Loucy (cell line): ENCODE measurements around the gene IDS.
A peak's percentile ranks its signal among the peaks of the same experiment; 100 is the strongest.
"Not testable (repeated sequence)": the region's sequence is repeated elsewhere in the genome, so short reads cannot be mapped to it uniquely, and the experiment has no call there.

Experiments used
- H2AFZ ChIP-seq: fragments of 200-600 bp; sonication (generic); 2 replicates; pipeline ENCODE4 v1.6.0; 2016; ENCODE audit warnings: antibody characterized with exemption, mild to moderate bottlenecking, low read length, moderate library complexity
- H3F3A ChIP-seq: fragments of 200-600 bp; 2 replicates; pipeline ENCODE4 v1.6.0; 2016; ENCODE audit warnings: antibody characterized with exemption, low read depth, mild to moderate bottlenecking
- H3K27me3 ChIP-seq: fragments of 200-600 bp; sonication (generic); 2 replicates; pipeline ENCODE4 v1.6.1; 2014; ENCODE audit warnings: low read length, mild to moderate bottlenecking; ENCODE audit not compliant: insufficient read depth, poor library complexity, severe bottlenecking
- H3K36me3 ChIP-seq: fragments of 200-600 bp; sonication (generic); 2 replicates; pipeline ENCODE4 v1.6.1; 2016; ENCODE audit warnings: low read length; ENCODE audit not compliant: insufficient read depth
- H3K4me1 ChIP-seq: fragments of 200-600 bp; sonication (generic); 2 replicates; pipeline ENCODE4 v1.5.1; 2014; ENCODE audit warnings: low read length, mild to moderate bottlenecking; ENCODE audit not compliant: insufficient read depth, poor library complexity, severe bottlenecking
- H3K4me2 ChIP-seq: fragments of 200-600 bp; sonication (generic); 2 replicates; pipeline ENCODE4 v1.6.0; 2014; ENCODE audit warnings: antibody characterized with exemption, low read length, low read depth, mild to moderate bottlenecking; ENCODE audit not compliant: poor library complexity, severe bottlenecking
- H3K4me3 ChIP-seq: fragments of 200-600 bp; sonication (generic); 2 replicates; pipeline ENCODE4 v1.5.1; 2014; ENCODE audit warnings: low read length, mild to moderate bottlenecking, mixed read lengths; ENCODE audit not compliant: poor library complexity, severe bottlenecking
- H3K79me2 ChIP-seq: fragments of 200-600 bp; sonication (generic); 2 replicates; pipeline ENCODE4 v1.6.1; 2014; ENCODE audit warnings: low read length; ENCODE audit not compliant: insufficient read depth
- H3K9ac ChIP-seq: fragments of 200-600 bp; sonication (generic); 2 replicates; pipeline ENCODE4 v1.6.0; 2014; ENCODE audit warnings: mild to moderate bottlenecking, low read depth, low read length, moderate library complexity; ENCODE audit not compliant: poor library complexity, severe bottlenecking
- H3K9me2 ChIP-seq: fragments of 200-600 bp; sonication (generic); replicated peaks from 2 replicates; pipeline ENCODE4 v1.6.1; 2016; ENCODE audit warnings: low read depth, low read length, mixed read lengths
- H3K9me3 ChIP-seq: fragments of 200-600 bp; sonication (generic); 2 replicates; pipeline ENCODE4 v1.6.1; 2014; ENCODE audit warnings: mild to moderate bottlenecking, antibody characterized with exemption, low read length, low read depth; ENCODE audit not compliant: insufficient read depth
- H4K20me1 ChIP-seq: fragments of 200-600 bp; sonication (generic); 2 replicates; pipeline ENCODE4 v1.6.0; 2014; ENCODE audit warnings: antibody characterized with exemption, low read length, mild to moderate bottlenecking; ENCODE audit not compliant: insufficient read depth, poor library complexity, severe bottlenecking
- EZH2phosphoT487 ChIP-seq: fragments of 200-600 bp; IDR thresholded peaks from 2 replicates; pipeline ENCODE4 v1.6.1; 2018; ENCODE audit warnings: antibody characterized with exemption, mild to moderate bottlenecking, moderate library complexity, borderline replicate concordance
- TF ChIP-seq, protein P1 (sequence below): fragments of 200-600 bp; sonication (generic); conservative IDR thresholded peaks from 2 replicates; pipeline ENCODE4 v1.5.1; 2014; ENCODE audit warnings: mild to moderate bottlenecking, antibody characterized with exemption, low read length

IDS gene

DNA sequence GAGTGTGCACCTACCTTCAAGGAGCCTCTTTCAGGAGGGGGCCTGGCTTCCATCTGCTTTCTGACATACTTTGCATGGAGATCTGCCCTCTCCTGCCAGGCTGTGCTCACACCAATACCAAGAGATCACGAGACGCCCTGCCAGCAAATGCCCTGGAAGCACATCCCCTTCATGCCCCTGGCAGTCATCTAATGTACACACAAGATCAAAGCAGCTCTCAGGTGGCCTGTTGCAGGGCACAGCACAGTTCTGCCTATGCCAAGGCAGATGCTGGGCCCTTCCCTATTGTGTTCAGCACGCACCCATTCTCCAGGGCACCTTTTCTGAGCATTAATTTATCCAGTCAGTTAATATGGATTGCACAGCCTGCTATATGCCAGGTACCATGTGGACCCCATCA lies 27.8 kb upstream of the IDS start:
- not testable (repeated sequence) for H3K79me2 ChIP-seq, H3K9me2 ChIP-seq, H3K4me1 ChIP-seq, H3K4me3 ChIP-seq, H3K9me3 ChIP-seq, H3K27me3 ChIP-seq, H4K20me1 ChIP-seq, H3K4me2 ChIP-seq, H3F3A ChIP-seq, H3K9ac ChIP-seq, H3K36me3 ChIP-seq, H2AFZ ChIP-seq

DNA sequence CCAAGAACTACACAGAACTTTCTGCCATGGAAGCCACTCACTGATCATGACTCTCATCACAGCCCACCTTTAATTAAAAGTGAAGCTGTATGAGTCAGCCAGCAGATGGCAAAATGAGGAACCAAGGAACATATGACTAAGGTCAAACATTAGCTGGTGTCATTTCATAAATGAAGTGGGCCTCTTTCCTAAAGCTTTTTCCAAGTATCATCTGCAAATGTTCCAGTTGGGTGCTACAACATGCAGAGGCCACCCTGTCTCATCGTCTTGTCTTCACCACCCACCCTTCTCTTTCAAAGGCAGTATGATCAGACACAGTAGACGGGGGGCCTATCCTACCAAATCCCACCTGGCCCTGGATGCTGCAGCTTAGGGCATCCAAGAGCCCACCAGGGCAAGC lies 26.5 kb upstream of the IDS start:
- Histone ChIP-seq H3K79me2 (no peaks in the 10 kb centered on the region), H3K27me3 (no peaks in the 10 kb centered on the region), H3K4me1 (no peaks in the 10 kb centered on the region), H3K36me3 (no peaks in the 10 kb centered on the region), H3K4me2 (no peak overlapping the region), H3K9ac (no peak overlapping the region), H3F3A (no peaks in the 10 kb centered on the region), H4K20me1 (no peaks in the 10 kb centered on the region), H2AFZ (no peak overlapping the region), H3K9me2 (no peaks in the 10 kb centered on the region), H3K4me3 (no peak overlapping the region), H3K9me3 (no peaks in the 10 kb centered on the region)
- TF ChIP-seq, protein P1, sequence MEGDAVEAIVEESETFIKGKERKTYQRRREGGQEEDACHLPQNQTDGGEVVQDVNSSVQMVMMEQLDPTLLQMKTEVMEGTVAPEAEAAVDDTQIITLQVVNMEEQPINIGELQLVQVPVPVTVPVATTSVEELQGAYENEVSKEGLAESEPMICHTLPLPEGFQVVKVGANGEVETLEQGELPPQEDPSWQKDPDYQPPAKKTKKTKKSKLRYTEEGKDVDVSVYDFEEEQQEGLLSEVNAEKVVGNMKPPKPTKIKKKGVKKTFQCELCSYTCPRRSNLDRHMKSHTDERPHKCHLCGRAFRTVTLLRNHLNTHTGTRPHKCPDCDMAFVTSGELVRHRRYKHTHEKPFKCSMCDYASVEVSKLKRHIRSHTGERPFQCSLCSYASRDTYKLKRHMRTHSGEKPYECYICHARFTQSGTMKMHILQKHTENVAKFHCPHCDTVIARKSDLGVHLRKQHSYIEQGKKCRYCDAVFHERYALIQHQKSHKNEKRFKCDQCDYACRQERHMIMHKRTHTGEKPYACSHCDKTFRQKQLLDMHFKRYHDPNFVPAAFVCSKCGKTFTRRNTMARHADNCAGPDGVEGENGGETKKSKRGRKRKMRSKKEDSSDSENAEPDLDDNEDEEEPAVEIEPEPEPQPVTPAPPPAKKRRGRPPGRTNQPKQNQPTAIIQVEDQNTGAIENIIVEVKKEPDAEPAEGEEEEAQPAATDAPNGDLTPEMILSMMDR: 0 out of 2 replicates have a peak, but pooled peaks have one; percentile 12
- TF ChIP-seq EZH2phosphoT487: no peak

DNA sequence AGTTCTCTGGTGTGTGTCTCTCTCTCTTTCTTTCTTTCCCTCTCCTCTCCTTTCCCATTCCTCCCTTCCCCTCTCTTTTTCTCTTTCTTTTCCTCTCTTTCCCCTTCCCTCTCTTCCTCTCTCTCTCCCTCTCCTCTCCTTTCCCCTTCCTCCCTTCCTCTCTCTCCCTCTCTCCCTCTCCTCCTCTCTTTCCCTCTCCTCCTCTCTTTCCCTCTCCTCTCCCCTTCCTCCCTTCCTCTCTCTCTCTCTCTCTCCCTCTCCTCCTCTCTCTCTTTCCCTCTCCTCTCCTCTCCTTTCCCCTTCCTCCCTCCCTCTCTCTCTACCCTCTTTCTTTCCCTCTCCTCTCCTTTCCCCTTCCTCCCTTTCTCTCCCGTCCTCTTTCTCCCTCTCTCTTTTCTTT lies 23.3 kb upstream of the IDS start:
- Histone ChIP-seq H4K20me1 (no peaks in the 10 kb centered on the region), H3F3A (no peaks in the 10 kb centered on the region), H2AFZ (no peak overlapping the region), H3K9me3 (no peaks in the 10 kb centered on the region), H3K9me2 (no peaks in the 10 kb centered on the region), H3K9ac (no peak overlapping the region), H3K27me3 (no peaks in the 10 kb centered on the region), H3K79me2 (no peaks in the 10 kb centered on the region), H3K36me3 (no peaks in the 10 kb centered on the region), H3K4me3 (no peak overlapping the region), H3K4me2 (no peak overlapping the region), H3K4me1 (peaks cover 6% of the 10 kb centered on the region)
- TF ChIP-seq EZH2phosphoT487: no peak
- TF ChIP-seq, protein P1: no peak

DNA sequence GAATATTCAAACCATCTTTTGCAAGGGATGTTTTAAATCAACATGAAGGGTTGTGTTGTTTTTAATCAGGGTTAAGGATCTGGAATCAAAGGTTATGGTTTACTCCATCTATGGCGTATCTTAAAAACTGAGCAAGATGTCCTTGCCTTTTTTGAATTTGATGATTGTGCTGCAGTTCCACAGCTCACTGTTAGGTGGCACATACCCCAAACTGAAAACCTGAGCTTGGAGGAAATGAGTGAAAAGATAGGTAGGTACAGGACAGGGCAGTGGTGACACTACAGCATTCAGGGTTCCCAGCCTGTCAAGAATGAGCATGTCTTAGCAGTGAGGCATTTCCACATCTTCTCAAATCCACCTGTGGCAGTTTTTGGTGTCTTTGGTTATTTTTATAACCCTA lies 22.6 kb upstream of the IDS start:
- H3K4me1 ChIP-seq: peaks cover 7% of the 10 kb centered on the region
- H3K79me2 ChIP-seq: no peaks in the 10 kb centered on the region
- no peaks in the 10 kb centered on the region for H3K36me3 ChIP-seq
- H2AFZ ChIP-seq: no peak overlapping the region
- no peaks in the 10 kb centered on the region for H3F3A ChIP-seq
- H3K4me3 ChIP-seq: no peak overlapping the region
- H3K27me3 ChIP-seq: no peaks in the 10 kb centered on the region
- no peak overlapping the region for H3K9ac ChIP-seq
- no peaks in the 10 kb centered on the region for H4K20me1 ChIP-seq
- no peaks in the 10 kb centered on the region for H3K9me2 ChIP-seq
- TF ChIP-seq EZH2phosphoT487: no peak
- TF ChIP-seq, protein P1: peak; percentile 52
- H3K9me3 ChIP-seq: no peaks in the 10 kb centered on the region
- no peak overlapping the region for H3K4me2 ChIP-seq

DNA sequence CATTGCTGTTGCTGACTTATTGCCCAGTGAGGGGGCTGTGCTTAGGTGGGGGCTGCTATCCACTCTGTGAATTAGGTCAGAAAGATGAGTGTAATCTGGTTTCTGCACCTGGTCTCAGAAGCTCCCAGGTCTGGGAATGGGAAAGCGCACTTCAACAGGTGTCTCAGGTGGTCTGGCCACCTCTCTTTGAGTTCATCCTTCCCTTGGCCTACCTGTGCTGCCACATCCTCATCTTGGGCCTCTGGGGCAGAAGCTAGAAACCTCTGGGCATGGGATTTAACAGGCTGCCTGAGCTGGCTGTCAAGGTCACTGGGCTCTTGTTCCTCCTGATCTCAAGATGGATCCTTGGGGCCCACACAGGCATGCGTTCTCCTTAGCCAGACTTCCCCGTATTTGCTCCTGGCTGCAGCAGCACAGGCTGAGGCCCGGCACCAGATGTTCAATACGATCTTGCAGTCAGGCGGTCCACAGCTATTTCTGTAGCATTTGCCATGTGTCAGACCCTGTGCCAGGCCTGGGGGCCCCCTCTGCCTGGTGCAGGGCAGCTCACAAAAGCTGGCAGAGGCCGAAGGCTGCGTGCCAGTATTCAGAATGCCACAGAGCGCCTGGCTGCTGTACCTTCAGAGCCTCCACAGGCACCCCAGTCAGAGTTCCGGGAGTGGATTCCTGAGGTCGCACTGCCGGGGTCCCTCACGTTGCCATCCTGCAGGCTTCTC lies 21.4 kb upstream of the IDS start:
- not testable (repeated sequence) for H3K4me1 ChIP-seq, H2AFZ ChIP-seq, H3K4me3 ChIP-seq, H3K9ac ChIP-seq, H3K9me3 ChIP-seq, H3K4me2 ChIP-seq, H4K20me1 ChIP-seq, H3K27me3 ChIP-seq, H3K9me2 ChIP-seq, H3K79me2 ChIP-seq, H3K36me3 ChIP-seq, H3F3A ChIP-seq
